Measurements from ENCODE around the gene ACSS3.
"Not testable (repeated sequence)": the region's sequence is repeated elsewhere in the genome, so short reads cannot be mapped to it uniquely, and the experiment has no call there.

DNA sequence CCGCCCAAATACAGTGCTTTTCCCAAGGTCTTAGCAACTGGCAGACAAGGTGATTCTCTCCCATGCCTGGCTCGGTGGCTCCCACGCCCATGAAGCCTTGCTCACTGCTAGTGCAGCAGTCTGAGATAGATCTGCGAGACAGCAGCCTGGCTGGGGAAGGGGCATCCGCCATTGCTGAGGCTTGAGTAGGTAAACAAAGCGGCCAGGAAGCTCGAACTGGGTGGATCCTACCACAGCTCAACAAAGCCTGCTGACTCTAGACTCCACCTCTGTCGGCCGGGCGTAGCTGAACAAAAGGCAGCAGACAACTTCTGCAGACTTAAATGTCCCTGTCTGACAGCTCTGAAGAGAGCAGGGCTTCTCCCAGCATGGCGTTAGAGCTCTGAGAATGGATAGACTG lies 12.9 kb upstream of the ACSS3 start:
- TF ChIP-seq ZNF274 (IDR thresholded peaks at IDR 0.05; ENCODE audit: insufficient read depth, insufficient read length); TAF1 (IDR thresholded peaks at IDR 0.05; ENCODE audit: borderline replicate concordance, low read depth, low read length); POLR2A (IDR thresholded peaks at IDR 0.05; ENCODE audit: low read depth, low read length); POLR2AphosphoS5 (IDR thresholded peaks at IDR 0.05; ENCODE audit: low read length); CBX3 (IDR thresholded peaks at IDR 0.05; ENCODE audit: borderline replicate concordance, low read depth): not testable (repeated sequence)
- TF ChIP-seq, protein P1, sequence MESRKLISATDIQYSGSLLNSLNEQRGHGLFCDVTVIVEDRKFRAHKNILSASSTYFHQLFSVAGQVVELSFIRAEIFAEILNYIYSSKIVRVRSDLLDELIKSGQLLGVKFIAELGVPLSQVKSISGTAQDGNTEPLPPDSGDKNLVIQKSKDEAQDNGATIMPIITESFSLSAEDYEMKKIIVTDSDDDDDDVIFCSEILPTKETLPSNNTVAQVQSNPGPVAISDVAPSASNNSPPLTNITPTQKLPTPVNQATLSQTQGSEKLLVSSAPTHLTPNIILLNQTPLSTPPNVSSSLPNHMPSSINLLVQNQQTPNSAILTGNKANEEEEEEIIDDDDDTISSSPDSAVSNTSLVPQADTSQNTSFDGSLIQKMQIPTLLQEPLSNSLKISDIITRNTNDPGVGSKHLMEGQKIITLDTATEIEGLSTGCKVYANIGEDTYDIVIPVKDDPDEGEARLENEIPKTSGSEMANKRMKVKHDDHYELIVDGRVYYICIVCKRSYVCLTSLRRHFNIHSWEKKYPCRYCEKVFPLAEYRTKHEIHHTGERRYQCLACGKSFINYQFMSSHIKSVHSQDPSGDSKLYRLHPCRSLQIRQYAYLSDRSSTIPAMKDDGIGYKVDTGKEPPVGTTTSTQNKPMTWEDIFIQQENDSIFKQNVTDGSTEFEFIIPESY (IDR thresholded peaks at IDR 0.05) = not testable (repeated sequence)
- TF ChIP-seq, protein P2, sequence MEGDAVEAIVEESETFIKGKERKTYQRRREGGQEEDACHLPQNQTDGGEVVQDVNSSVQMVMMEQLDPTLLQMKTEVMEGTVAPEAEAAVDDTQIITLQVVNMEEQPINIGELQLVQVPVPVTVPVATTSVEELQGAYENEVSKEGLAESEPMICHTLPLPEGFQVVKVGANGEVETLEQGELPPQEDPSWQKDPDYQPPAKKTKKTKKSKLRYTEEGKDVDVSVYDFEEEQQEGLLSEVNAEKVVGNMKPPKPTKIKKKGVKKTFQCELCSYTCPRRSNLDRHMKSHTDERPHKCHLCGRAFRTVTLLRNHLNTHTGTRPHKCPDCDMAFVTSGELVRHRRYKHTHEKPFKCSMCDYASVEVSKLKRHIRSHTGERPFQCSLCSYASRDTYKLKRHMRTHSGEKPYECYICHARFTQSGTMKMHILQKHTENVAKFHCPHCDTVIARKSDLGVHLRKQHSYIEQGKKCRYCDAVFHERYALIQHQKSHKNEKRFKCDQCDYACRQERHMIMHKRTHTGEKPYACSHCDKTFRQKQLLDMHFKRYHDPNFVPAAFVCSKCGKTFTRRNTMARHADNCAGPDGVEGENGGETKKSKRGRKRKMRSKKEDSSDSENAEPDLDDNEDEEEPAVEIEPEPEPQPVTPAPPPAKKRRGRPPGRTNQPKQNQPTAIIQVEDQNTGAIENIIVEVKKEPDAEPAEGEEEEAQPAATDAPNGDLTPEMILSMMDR (IDR thresholded peaks at IDR 0.05 in 2 of 3, conservative IDR thresholded peaks at IDR 0.05 in 1 of 3; ENCODE audit: control insufficient read depth in 2 of 3, extremely low read depth in 1 of 3, insufficient read depth in 1 of 3, low read depth in 3 of 3, low read length in 3 of 3) = not testable (repeated sequence)
- TF ChIP-seq, protein P3, sequence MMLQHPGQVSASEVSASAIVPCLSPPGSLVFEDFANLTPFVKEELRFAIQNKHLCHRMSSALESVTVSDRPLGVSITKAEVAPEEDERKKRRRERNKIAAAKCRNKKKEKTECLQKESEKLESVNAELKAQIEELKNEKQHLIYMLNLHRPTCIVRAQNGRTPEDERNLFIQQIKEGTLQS (IDR thresholded peaks at IDR 0.05; ENCODE audit: borderline replicate concordance, extremely low read depth, low read depth, low read length) = not testable (repeated sequence)
- TF ChIP-seq, protein P4, sequence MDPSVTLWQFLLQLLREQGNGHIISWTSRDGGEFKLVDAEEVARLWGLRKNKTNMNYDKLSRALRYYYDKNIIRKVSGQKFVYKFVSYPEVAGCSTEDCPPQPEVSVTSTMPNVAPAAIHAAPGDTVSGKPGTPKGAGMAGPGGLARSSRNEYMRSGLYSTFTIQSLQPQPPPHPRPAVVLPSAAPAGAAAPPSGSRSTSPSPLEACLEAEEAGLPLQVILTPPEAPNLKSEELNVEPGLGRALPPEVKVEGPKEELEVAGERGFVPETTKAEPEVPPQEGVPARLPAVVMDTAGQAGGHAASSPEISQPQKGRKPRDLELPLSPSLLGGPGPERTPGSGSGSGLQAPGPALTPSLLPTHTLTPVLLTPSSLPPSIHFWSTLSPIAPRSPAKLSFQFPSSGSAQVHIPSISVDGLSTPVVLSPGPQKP (IDR thresholded peaks at IDR 0.05; ENCODE audit: low read depth, low read length) = not testable (repeated sequence)
